Iris pigment epithelial cell (primary cell): ENCODE data around the gene ATF1.

Source experiments
- DNase-seq: peaks from one replicate; pipeline ENCODE4 v3.0.0-alpha.2; 2011; ENCODE audit warnings: low read depth

Gene ATF1

GRCh38 chr12:50763639-50764285 lies at the start of gene ATF1:
TSS of gene ATF1 (plus strand) at chr12:50764101. CDS start at chr12:50780146, 16,045 bp downstream.
- DNase-seq = peak; percentile 92

DNA sequence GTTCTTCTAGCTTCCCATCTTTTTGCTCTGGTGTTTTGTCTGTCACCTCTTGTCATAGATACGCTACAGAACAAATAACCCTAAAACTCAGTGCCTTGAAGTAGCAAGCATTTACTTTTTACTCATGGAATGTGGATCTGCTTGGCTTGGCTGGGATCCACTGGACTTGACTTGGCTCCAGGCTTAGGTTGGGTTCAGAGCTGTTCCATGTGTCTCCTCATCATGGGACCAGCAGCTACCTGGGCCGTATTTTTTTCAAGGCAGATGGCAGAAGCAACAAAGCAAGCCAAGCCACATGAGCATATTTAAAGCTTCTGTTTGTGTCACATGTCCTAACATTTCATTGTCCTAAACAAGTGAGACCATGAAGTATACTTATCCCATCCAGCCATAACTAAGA lies 48.7 kb upstream of the ATF1 start:
- peak; percentile 32 for DNase-seq

DNA sequence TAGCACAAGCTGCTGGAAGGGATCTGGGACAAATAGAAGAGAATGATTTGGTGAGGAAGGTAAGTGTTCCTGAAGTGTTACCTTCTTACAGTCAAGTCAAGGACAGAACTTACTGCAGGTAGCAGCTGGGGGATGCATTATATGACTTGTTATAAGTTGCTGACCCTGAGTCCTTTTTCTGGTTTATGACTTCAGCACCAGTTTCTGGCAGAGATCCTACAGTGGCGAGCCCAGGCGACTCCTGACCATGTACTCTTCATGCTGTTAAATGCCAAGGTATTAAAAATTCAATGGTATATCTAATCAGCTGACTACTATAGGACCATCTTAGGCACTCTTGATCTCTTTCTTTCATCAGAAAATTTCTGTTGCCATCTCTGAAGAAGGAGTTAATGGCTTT lies 45.1 kb upstream of the ATF1 start:
- DNase-seq = no peak

DNA sequence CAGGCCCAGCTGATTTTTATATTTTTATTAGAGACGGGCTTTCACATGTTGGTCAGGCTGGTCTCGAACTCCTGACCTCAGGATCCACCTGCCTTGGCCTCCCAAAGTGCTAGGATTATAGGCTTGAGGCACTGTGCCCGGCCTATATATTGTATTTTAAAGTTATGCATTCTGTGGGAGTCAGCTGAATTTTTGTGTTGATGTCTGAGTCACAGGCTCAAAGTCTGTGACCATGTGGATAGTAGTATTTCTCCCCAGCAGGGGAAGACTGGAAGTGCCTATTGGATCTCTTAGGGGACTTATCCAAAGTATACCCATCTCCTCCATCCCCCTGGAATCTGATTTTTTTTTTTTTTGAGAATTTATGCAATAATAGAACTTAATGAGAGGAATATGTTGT lies 43.8 kb upstream of the ATF1 start:
- peak; percentile 50 for DNase-seq

- DNase-seq = peak; percentile 47
Measured at GRCh38 chr12:50720501-50720900, 43.4 kb upstream of the ATF1 start.

DNA sequence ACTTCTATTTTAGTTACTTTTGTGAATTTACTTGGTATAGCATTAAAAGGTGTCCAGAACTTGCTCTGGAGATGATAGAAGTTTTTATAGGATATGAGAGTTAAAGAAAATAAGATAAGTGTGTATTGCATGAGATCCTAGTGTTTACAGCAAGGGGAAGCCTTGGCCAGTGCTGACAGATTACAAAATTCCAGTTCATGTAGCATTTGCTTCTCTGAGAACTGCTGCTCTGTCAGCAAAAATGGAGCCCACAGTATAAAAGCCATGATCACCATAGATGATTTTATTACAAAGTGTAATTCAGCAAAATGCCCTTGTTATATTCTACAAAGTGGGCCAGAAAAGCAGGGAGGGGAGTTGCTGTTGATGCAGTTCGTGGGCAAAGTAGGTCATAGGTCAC lies 40.0 kb upstream of the ATF1 start:
- no peak for DNase-seq

DNA sequence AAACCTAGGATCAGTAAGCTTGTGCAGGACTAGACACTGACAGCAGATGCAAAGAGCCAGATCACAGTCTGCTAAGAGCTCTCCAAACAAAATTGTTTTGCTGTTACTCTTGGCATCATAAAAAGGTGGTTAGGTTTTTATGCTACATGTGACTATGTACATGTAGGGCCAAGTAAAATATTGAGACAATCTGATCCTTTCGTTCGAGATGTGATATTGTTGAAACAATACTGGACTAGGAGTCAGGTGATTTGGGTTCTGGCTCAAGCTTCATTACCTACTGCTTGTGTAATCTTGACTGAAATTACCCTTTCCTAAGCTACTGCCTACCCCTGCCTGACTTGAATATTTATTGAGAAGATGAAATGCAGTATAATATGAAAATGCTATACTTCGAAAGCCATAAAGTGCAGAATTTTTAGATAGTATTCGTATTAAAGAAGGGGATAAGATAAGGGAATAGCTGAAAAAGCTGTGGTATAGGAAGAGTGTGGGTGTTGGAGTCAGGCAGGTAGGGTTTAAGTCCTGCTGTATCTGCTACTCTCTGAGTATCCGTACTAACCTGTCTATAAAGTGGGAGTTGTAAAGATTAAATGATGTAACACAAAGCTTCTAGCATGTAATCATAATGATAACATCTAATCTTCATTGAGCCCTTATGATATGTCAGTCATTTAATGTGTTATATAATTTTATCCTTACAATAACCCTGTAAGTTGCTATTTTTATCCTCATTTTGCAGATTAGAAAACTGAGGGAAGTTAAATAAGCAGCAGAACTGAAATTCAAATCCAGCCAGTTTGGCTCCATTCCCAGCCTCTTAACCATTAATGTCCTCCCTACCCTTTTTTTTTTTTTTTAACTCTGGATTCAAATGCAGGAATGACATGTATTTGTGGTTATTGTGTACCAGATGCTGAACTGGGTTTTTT lies 38.6 kb upstream of the ATF1 start:
- peak; percentile 47 for DNase-seq

DNA sequence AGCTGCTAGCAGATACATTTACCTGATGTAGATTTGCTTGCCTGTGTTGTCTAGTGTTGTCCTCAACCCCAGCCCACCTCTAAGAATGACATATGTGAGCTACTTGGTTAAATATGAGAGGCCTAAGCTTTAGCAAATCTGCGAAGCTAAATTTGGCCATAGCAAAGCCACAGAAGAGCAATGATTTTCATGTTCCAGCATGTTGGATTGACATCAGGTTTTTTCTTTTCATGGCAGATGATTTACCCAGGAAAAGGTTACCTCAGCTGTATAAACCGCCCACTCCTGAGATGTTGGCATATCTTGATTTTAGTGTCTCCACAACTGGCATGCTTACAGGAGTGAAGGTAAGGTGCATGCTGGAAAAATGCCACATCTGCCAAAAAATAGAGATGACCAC lies 36.4 kb upstream of the ATF1 start:
- DNase-seq = no peak

DNA sequence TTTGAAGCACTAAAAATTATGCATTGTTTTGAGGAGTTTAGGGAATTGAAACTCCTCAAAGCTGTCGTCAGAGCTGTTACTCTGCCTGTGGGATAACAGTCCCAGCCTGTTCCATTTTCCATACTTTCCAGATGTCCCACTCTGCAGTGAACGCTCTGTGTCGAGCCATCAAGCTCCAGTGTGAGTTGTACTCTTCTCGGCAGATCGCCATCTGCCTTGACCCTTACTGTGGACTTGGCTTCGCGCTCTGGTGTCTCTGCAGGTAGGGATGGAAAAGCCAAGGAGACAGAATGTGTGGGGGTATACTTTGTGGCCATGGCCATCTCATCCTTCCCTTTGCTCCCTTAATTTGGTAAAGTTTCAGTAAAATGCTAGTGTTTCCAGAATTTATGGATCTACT lies 35.5 kb upstream of the ATF1 start:
- no peak for DNase-seq

DNA sequence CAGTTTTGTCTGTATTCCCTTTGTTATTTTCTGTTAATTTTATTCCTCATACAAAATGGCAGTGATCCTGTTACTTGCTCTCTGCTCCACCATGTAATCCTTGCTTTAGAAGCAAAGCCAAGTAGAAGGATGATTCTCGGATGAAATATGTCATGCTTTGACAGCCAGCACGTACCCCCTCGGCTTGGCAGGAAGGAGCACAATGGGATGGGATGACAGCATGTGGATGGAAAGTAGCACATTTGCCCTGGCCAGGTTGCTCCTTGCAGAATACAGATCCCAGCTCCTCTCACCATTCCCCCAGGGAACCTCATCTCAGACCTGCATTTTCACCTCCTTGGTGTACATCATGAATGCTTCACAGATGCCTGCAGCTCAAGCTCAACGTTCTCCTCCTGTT lies 35.1 kb upstream of the ATF1 start:
- no peak for DNase-seq

DNA sequence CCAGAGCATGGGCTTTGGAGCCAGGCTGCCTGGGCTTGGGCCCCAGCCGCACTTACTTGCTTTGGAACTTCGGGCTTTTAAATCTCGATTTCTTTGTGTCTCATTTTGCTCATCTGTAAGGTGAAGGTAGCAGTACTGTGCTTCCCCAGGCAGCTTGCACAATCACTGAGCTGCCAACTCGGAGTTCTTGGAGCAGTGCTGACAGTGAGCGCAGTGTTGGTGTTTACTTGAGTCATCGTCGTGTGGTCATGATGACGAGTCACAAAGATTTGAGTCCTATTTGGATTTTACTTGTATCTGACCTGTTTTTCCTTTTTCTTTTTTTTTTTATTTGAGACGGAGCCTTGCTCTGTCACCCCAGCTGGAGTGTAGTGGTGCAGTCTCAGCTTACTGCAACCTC lies 31.3 kb upstream of the ATF1 start:
- DNase-seq = peak; percentile 98

- no peak for DNase-seq
Measured at GRCh38 chr12:50733706-50734105, 30.2 kb upstream of the ATF1 start.

DNA sequence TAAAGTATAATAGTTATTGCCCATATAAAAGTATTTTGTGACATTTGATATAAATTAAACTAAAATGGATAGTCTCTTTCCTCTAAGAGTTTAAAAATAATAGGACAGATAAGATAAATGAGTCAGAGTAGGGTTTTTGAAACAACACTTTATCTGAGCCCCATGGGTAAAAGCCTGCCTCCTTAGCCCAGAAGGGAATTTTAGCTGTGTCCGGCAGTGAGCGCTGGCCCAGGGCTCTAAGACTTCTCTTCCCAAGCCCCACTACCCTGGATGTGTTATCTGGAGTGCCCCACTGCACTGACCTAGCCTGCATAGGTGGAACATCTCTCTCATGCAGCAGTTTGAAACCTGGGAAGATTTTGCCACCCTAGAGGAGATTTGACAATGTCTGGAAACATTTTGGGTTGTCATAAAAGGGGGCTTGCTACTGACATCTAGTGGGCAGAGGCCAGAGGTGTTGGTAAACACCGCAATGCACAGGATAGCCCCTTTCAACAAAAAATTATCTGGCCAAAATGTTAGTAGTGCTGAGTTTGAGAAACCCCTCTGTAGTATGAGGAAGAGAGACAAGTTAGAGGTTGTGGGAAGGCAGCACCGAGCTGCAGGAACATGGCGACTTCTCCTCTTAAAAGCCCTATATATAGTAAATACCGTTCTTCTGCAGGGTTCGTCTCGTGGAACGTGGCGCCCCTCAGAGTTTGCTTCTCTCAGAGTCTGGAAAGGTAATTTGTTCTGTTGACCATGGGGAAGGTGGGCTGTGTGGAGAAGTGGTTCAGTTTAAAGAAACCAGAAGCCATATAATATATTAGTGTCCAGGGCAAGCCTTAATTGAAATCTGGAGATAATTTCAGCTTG lies 29.3 kb upstream of the ATF1 start:
- DNase-seq = peak; percentile 32

DNA sequence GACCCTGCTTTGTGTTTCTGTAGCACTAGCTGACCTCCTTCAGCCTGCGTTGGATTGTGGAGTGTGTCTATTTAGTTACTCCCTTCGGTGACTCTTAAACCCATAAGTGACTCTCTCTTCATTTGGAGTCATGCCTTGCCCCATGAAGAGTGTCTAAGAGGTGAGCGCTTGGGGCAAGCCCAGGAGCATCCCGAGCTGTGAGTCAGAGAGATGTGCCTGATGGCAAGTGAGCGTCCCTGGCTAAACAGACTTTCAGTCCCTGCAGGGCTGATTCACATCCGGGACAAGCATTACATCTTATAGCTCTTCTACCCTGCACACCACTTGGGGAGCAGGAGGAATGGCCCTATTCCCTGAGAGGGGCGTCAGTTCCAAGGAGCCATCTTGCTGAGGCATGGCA lies 24.3 kb upstream of the ATF1 start:
- DNase-seq = no peak

DNA sequence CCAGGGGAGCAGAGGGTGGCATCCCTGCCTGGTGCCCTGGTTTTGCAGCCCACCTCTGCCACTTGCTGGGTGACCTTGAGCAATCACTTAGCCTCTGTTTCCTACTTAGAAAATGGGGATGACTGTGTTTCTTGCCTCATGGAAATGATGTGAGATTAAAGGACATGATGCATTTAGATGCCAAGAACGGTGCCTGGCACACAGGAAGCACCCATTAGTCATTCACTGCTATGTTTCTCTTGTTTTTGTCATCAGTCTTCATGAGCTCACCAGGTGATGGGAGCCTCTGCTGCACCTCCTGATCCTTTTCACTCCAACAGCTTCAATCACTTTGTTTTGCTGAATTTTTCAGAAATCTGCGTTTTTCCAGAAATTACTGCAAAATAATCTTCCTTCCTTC lies 23.6 kb upstream of the ATF1 start:
- DNase-seq = peak; percentile 28

- peak; percentile 64 for DNase-seq
Measured at GRCh38 chr12:50742776-50743175, 21.1 kb upstream of the ATF1 start.

DNA sequence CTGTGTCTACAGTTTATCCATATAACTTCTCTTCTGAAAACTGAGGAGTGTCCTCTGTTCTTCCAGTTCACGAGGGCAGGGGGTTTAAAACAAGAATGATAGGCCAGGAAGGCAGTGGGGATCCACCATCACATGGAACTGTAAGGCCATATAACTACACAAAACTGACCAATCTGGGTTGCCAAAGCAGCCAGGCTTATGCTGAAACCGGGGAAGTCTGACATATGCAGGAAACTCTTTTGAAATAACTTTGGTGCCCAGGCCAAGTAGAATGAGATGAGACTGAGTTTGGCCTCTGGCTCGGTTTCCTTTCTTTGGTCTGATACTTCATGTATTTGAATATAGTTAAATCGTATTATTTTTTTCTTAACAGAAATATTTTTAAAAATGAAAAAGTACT lies 18.0 kb upstream of the ATF1 start:
- no peak for DNase-seq

DNA sequence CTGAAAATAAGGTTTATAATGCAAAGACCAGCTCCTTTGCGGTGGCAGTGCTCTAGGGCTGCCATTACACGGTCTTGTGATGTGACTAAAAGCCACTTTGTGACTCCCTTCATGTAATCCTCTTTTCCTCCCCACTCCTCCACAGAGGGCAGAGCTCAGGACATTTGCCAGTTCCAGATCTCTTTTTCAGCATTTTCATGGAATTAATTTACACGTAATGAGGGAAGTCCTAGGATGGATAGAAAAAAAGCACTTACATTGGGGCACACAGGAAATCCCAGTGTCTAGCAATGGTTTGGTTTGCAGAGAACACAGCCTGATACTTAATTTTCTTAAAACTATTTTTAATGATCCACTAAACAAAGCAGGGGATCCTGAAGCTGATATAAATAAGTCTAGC lies 17.5 kb upstream of the ATF1 start:
- DNase-seq = no peak

DNA sequence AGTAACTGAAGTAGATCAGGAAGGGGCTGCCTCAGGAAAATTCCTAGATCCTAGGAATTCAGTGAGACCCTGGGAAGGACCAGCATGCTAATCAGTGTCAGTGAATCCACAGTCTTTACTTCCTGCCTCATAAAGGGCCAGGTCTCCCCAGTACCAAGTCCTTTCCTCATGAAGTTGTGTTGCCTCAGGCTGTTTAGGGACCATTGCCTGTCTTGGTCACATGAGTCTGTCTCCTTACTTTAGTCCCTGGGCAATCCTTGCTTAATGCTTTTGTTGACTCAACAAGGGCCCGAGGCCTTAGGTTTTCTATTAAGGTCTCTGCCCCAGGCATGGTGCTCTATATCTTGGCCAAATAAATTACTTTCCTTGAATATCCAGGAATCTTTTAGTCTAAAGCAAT lies 16.1 kb upstream of the ATF1 start:
- no peak for DNase-seq

- DNase-seq = no peak
Measured at GRCh38 chr12:50749459-50749882, 14.4 kb upstream of the ATF1 start.

- DNase-seq = no peak
Measured at GRCh38 chr12:50750366-50750765, 13.5 kb upstream of the ATF1 start.

GRCh38 chr12:50751948-50752721 lies 11.8 kb upstream of the ATF1 start:
- peak; percentile 23 for DNase-seq
